ENCODE results near the gene SAMD11. TPM values are rescaled to one million over a fixed set of nuclear protein-coding genes. Genes with fewer than 3 reads are reported as not detected.

SAMD11 gene
- total RNA-seq, 1 donor from 2014 or later = 46.2 TPM

- peak overlapping the region; percentile 72 for H3K4me3 Mint-ChIP-seq (ENCODE audit: unreplicated experiment)
- DNase-seq = no peak
- H3K36me3 Mint-ChIP-seq (ENCODE audit: unreplicated experiment) = no peaks in the 10 kb centered on the region
- H3K9me3 Mint-ChIP-seq (ENCODE audit: unreplicated experiment) = peaks cover 5% of the 10 kb centered on the region
- H3K4me1 Mint-ChIP-seq (ENCODE audit: low read depth, unreplicated experiment) = peaks cover 7% of the 10 kb centered on the region
- no peak for TF ChIP-seq CTCF (IDR thresholded peaks at IDR 0.05; ENCODE audit: partially characterized antibody, unreplicated experiment)
- H3K27ac Mint-ChIP-seq (ENCODE audit: unreplicated experiment) = no peak overlapping the region
- peaks cover 5% of the 10 kb centered on the region for H3K27me3 Mint-ChIP-seq (ENCODE audit: unreplicated experiment)
Measured at GRCh38 chr1:959731-960362, 36.1 kb downstream of the SAMD11 start.

GRCh38 chr1:960363-961131, 36.8 kb downstream of the SAMD11 start, which contains the start of gene KLHL17:
Gene KLHL17, plus strand, starts transcription at chr1:960584. Its CDS starts 110 bp downstream, at chr1:960694.
- no peak for TF ChIP-seq CTCF (IDR thresholded peaks at IDR 0.05; ENCODE audit: partially characterized antibody, unreplicated experiment)
- H3K4me3 Mint-ChIP-seq (ENCODE audit: unreplicated experiment) = peak within 1 kb of the TSS; percentile 72

GRCh38 chr1:961132-961669, 37.5 kb downstream of the SAMD11 start:
- Mint-ChIP-seq H3K36me3 (ENCODE audit: unreplicated experiment) (no peaks in the 10 kb centered on the region), H3K4me1 (ENCODE audit: low read depth, unreplicated experiment) (peaks cover 7% of the 10 kb centered on the region), H3K9me3 (ENCODE audit: unreplicated experiment) (peaks cover 7% of the 10 kb centered on the region), H3K27me3 (ENCODE audit: unreplicated experiment) (peaks cover 5% of the 10 kb centered on the region), H3K27ac (ENCODE audit: unreplicated experiment) (no peak overlapping the region), H3K4me3 (ENCODE audit: unreplicated experiment) (peak overlapping the region; percentile 64)
- no peak for TF ChIP-seq CTCF (IDR thresholded peaks at IDR 0.05; ENCODE audit: partially characterized antibody, unreplicated experiment)
- no peak for DNase-seq

More at GRCh38 chr1:960363-961131, 36.8 kb downstream of the SAMD11 start, which contains the start of gene KLHL17:
- peaks cover 7% of the 10 kb centered on the region for H3K9me3 Mint-ChIP-seq (ENCODE audit: unreplicated experiment)
- no peak within 1 kb of the TSS for H3K27ac Mint-ChIP-seq (ENCODE audit: unreplicated experiment)
- H3K4me1 Mint-ChIP-seq (ENCODE audit: low read depth, unreplicated experiment) = peaks cover 7% of the 10 kb centered on the region
- H3K27me3 Mint-ChIP-seq (ENCODE audit: unreplicated experiment) = peaks cover 5% of the 10 kb centered on the region
- H3K36me3 Mint-ChIP-seq (ENCODE audit: unreplicated experiment) = no peaks in the 10 kb centered on the region
- DNase-seq = peak; percentile 90

- Mint-ChIP-seq H3K36me3 (ENCODE audit: unreplicated experiment) (no peaks in the 10 kb centered on the region), H3K4me1 (ENCODE audit: low read depth, unreplicated experiment) (peaks cover 5% of the 10 kb centered on the region), H3K9me3 (ENCODE audit: unreplicated experiment) (peaks cover 4% of the 10 kb centered on the region), H3K4me3 (ENCODE audit: unreplicated experiment) (no peak overlapping the region), H3K27me3 (ENCODE audit: unreplicated experiment) (peaks cover 5% of the 10 kb centered on the region), H3K27ac (ENCODE audit: unreplicated experiment) (no peak overlapping the region)
- no peak for TF ChIP-seq CTCF (IDR thresholded peaks at IDR 0.05; ENCODE audit: partially characterized antibody, unreplicated experiment)
- no peak for DNase-seq
Measured at GRCh38 chr1:962381-963300, 38.9 kb downstream of the SAMD11 start.
